B cell (primary cell): ENCODE measurements around the gene ANGPT4.

Experiments
- EZH2 ChIP-seq: IDR thresholded peaks from 2 replicates; pipeline ENCODE4 v1.6.1; 2012; ENCODE audit warnings: borderline replicate concordance, low read depth, mild to moderate bottlenecking, moderate library complexity, low read length; ENCODE audit not compliant: insufficient read depth, poor library complexity, severe bottlenecking
- TF ChIP-seq, protein P1 (sequence below): fragments of 200-600 bp; IDR thresholded peaks from one replicate; pipeline ENCODE4 v1.8.0; 2022; ENCODE audit warnings: antibody characterized with exemption, mild to moderate bottlenecking

- TF ChIP-seq, protein P1, sequence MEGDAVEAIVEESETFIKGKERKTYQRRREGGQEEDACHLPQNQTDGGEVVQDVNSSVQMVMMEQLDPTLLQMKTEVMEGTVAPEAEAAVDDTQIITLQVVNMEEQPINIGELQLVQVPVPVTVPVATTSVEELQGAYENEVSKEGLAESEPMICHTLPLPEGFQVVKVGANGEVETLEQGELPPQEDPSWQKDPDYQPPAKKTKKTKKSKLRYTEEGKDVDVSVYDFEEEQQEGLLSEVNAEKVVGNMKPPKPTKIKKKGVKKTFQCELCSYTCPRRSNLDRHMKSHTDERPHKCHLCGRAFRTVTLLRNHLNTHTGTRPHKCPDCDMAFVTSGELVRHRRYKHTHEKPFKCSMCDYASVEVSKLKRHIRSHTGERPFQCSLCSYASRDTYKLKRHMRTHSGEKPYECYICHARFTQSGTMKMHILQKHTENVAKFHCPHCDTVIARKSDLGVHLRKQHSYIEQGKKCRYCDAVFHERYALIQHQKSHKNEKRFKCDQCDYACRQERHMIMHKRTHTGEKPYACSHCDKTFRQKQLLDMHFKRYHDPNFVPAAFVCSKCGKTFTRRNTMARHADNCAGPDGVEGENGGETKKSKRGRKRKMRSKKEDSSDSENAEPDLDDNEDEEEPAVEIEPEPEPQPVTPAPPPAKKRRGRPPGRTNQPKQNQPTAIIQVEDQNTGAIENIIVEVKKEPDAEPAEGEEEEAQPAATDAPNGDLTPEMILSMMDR, result no peak
- no peak for TF ChIP-seq EZH2
These were observed 83.0 kb downstream of the ANGPT4 start for GRCh38 chr20:833121-833449.
